ENCODE data around the gene PDHA2. TPM values are rescaled to one million over a fixed set of nuclear protein-coding genes. Genes with fewer than 3 reads are reported as not detected.

The PDHA2 gene
- not detected in 2 replicates for total RNA-seq

DNA sequence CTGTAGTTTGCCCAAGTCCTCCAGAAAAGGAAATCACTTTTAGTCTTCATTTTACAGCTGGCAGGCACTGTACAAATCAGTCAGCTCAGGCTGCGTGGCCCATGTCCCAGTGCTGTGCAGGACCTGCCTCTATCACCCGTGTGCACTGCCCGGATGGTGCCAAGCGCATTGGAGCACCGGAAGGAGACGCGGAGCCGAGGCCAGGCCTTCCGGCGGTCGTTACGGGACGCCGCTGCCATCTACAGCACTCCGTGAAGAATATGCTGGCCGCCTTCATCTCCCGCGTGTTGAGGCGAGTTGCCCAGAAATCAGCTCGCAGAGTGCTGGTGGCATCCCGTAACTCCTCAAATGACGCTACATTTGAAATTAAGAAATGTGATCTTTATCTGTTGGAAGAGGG, at the start of gene PDHA2:
Gene PDHA2, plus strand, starts transcription at position 203 of the 400 bp plus-strand sequence. Its CDS starts 58 bp downstream, at position 261.

